ENCODE results near the gene ZNF497. TPM values are rescaled to one million over a fixed set of nuclear protein-coding genes. Genes with fewer than 3 reads are reported as not detected.

ZNF497 gene
- total and polyA plus RNA-seq, 9 of the 15 experiments (the other 6 are each of a cell fraction or from before 2014, with no cell fraction given), result 0.06 to 0.98 (median 0.44) TPM; not detected in 1

GRCh38 chr19:58408152-58409009 is 45.8 kb upstream of the ZNF497 start, which contains the start of gene ZNF584 (continued):
- TF ChIP-seq MYBL2 (IDR thresholded peaks at IDR 0.05; ENCODE audit: low read depth) (no peak), MYBL2 (CRISPR knock-in tag; IDR thresholded peaks at IDR 0.05; ENCODE audit: borderline replicate concordance) (no peak), EP400 (IDR thresholded peaks at IDR 0.05) (peak; percentile 84), GTF3C2 (IDR thresholded peaks at IDR 0.05; ENCODE audit: borderline replicate concordance, extremely low read depth, insufficient read length) (no peak), CUX1 (CRISPR knock-in tag; IDR thresholded peaks at IDR 0.05) (no peak), THAP7 (CRISPR knock-in tag; IDR thresholded peaks at IDR 0.05) (0 out of 2 replicates have a peak, but pooled peaks have one; percentile 61), PHTF2 (CRISPR knock-in tag; IDR thresholded peaks at IDR 0.05) (no peak), CBFA2T3 (IDR thresholded peaks at IDR 0.05) (no peak), POLR3G (IDR thresholded peaks at IDR 0.05; ENCODE audit: extremely low read depth, insufficient read length, insufficient replicate concordance) (no peak), CBX5 (IDR thresholded peaks at IDR 0.05; ENCODE audit: borderline replicate concordance, low read depth) (no peak), CAMTA2 (CRISPR knock-in tag; conservative IDR thresholded peaks at IDR 0.05) (no peak), LCOR (CRISPR knock-in tag; IDR thresholded peaks at IDR 0.05) (0 out of 2 replicates have a peak, but pooled peaks have one; percentile 2), MYC (IDR thresholded peaks at IDR 0.05; ENCODE audit: low read depth, low read length) (peak; percentile 33; the same call in 1 of the 2 replicates), MYC (CRISPR knock-in tag; IDR thresholded peaks at IDR 0.05; ENCODE audit: borderline replicate concordance, low read depth) (peak; percentile 88), ATF3 (IDR thresholded peaks at IDR 0.05) (peak; percentile 53; the same call in 1 of the 2 replicates), ATF3 (CRISPR knock-in tag; conservative IDR thresholded peaks at IDR 0.05) (no peak)

Data from K562 (cell line).